Ishikawa (cell line): ENCODE measurements around the gene CCDC38.

ENCODE experiments used
- CEBPB ChIP-seq: IDR thresholded peaks from 2 replicates; pipeline ENCODE4 v1.6.1; 2012
- EGR1 ChIP-seq: IDR thresholded peaks from 2 replicates; pipeline ENCODE4 v1.6.1; 2012
- FOXM1 ChIP-seq: IDR thresholded peaks from 2 replicates; pipeline ENCODE4 v1.6.1; 2012; ENCODE audit warnings: low read depth, borderline replicate concordance
- NFIC ChIP-seq: IDR thresholded peaks from 2 replicates; pipeline ENCODE4 v1.6.1; 2012
- RAD21 ChIP-seq: IDR thresholded peaks from 2 replicates; pipeline ENCODE4 v1.6.1; 2012; ENCODE audit warnings: low read depth
- TAF1 ChIP-seq: IDR thresholded peaks from 2 replicates; pipeline ENCODE4 v1.6.1; 2012; ENCODE audit warnings: low read depth, mild to moderate bottlenecking
- TEAD4 ChIP-seq: IDR thresholded peaks from 2 replicates; pipeline ENCODE4 v1.6.1; 2012
- YY1 ChIP-seq: IDR thresholded peaks from 2 replicates; pipeline ENCODE4 v1.6.1; 2012; ENCODE audit warnings: low read depth
- TF ChIP-seq, protein P1 (sequence below): IDR thresholded peaks from 2 replicates; pipeline ENCODE4 v1.6.1; 2012
- TF ChIP-seq, protein P2 (sequence below): IDR thresholded peaks from 2 replicates; pipeline ENCODE4 v1.6.1; 2012; ENCODE audit warnings: low read depth, mild to moderate bottlenecking

GRCh38 chr12:95908573-95908972, 33.8 kb downstream of the CCDC38 start:
- TF ChIP-seq TEAD4 (no peak), NFIC (no peak), CEBPB (no peak), TAF1 (no peak), EGR1 (no peak), FOXM1 (no peak), YY1 (no peak), RAD21 (no peak)
- TF ChIP-seq, protein P1, sequence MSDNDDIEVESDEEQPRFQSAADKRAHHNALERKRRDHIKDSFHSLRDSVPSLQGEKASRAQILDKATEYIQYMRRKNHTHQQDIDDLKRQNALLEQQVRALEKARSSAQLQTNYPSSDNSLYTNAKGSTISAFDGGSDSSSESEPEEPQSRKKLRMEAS = no peak
- TF ChIP-seq, protein P2, sequence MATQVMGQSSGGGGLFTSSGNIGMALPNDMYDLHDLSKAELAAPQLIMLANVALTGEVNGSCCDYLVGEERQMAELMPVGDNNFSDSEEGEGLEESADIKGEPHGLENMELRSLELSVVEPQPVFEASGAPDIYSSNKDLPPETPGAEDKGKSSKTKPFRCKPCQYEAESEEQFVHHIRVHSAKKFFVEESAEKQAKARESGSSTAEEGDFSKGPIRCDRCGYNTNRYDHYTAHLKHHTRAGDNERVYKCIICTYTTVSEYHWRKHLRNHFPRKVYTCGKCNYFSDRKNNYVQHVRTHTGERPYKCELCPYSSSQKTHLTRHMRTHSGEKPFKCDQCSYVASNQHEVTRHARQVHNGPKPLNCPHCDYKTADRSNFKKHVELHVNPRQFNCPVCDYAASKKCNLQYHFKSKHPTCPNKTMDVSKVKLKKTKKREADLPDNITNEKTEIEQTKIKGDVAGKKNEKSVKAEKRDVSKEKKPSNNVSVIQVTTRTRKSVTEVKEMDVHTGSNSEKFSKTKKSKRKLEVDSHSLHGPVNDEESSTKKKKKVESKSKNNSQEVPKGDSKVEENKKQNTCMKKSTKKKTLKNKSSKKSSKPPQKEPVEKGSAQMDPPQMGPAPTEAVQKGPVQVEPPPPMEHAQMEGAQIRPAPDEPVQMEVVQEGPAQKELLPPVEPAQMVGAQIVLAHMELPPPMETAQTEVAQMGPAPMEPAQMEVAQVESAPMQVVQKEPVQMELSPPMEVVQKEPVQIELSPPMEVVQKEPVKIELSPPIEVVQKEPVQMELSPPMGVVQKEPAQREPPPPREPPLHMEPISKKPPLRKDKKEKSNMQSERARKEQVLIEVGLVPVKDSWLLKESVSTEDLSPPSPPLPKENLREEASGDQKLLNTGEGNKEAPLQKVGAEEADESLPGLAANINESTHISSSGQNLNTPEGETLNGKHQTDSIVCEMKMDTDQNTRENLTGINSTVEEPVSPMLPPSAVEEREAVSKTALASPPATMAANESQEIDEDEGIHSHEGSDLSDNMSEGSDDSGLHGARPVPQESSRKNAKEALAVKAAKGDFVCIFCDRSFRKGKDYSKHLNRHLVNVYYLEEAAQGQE = no peak
